CD4-positive, alpha-beta T cell treated with Interleukin-21 for 1 hour (primary cell): ENCODE results near the gene SH3BGRL2.
"Not testable (repeated sequence)": the region's sequence is repeated elsewhere in the genome, so short reads cannot be mapped to it uniquely, and the experiment has no call there.

ENCODE experiments used
- DNase-seq: peaks from one replicate; pipeline ENCODE4 v3.0.0-alpha.2; 2020

Gene SH3BGRL2

DNA sequence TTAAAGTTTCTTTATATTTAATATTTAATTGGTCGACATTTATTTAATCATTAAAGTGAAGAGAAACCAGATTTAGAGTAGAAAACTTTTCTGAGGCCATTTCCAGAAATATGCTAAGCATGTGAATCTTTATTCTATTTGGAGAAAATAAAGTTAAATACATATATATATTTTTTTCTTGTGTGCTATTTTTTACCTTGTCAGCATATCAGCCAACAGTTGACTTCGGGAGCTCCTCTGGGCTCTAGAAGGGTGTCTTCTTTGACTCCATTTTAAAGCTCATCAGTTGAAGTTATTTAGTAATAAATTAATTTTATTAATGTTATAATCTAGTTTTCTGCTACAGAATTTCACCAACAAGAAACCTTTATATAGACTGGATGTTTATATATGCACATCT, 73.1 kb downstream of the SH3BGRL2 start:
- DNase-seq = no peak

DNA sequence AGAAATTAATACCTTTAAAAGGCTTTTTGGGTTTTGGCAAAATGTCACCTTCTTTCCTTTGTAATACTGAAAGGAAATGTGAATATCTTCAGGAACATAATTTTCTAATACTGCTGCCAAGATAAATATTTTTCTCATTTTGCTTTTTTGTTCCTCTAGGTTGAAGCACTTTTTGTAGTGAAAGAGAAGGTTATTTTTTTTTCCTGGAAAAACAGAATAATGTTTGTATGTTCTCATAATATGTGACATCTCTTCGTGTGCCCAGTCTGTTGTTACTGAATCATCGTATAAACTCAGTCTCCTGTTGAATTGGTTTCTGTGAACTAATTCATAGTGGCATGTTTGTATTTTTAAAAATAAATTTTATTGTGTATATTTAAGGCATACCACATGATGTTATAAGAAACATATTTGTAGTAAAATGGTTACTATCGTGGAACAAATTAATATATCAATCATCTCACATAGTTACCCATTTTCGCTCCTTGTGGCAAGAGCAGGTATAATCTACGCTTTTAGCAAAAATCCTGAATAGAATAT, 74.4 kb downstream of the SH3BGRL2 start:
- no peak for DNase-seq

DNA sequence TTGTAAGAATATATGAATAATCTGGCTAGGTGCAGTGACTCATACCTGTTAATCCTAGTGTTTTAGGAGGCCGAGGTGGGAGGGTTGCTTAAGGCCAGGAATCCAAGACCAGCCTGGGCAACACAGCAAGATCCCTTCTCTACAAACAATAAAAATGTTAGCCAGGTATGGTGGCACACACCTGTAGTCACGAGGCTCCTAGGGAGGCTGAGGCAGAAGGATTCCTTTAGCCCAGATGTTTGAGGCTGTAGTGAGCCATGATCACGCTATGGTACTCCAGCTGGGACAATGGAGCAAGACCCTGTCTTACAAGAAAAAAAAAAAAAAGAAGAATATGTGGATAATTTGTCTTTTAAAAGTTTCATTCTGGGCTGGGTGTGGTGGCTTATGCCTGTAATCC, 75.4 kb downstream of the SH3BGRL2 start:
- DNase-seq = no peak

DNA sequence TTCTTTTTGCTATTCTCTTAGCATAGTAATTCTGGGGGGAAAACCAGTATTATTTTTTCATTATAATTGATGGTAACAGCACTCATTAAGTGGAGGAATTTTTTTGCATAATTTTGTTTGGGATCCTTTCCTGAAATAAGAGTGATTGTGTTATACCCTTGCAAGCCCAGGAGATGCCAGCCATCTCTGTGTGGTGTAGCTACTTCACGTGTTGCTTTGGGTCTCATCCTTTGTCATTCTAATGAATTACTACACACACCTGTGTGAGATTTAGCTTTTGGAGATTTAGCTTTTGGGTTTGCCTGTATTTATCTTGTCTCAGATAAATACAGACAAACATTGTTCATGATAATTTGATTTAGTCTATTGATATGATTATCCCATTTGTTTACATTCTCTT, 76.5 kb downstream of the SH3BGRL2 start:
- no peak for DNase-seq

DNA sequence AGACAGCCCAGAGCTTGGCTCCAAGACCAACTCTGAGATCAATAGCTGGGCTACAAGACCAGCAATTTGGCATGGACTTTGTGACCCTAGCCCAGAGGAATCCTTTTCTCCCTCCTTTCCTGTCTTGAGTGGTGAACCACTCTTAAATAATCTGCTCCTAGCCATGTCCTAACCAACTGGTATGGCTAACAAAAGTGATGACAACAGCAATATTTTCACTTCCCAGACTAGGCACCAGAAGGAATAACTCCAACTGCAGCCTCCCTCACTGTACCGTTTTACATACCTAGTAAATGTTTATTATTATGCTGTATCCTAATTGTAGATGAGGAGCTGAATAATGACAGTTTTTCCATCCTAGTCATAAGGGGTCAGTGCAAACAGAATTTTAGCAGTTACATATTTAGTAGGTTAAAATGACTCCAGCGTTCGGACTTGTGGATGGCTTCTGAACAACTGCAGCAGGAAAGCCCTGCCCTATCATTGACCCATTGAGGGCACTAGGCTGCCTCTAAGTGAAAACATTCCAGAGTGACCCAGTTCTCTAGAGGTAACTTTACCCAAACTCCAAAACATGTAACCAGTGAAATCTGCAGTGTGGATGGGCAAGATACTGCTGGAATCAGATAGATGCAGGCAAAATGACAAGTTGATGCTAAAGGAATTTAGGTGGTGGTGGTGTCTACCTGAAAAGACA, 77.1 kb downstream of the SH3BGRL2 start:
- no peak for DNase-seq

DNA sequence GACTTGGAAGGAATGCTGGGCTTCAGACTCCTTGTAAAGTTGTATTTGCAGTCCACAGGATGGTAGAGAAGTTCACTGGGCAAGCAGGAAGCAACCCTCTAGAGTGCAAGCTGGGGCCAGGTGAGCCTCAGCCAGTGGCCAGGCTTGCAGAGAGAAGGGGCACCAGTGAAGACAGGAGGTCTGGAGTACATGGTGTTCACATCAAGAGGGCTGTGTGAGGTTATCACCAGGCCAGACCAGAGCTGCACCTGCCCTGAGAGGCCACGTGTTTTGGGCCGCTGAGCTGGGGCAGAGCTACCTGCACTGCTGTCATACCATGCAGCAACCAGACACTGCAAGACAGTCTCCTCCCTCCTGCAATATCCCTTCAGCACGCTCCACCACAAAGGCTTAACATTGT, 79.0 kb downstream of the SH3BGRL2 start:
- no peak for DNase-seq

DNA sequence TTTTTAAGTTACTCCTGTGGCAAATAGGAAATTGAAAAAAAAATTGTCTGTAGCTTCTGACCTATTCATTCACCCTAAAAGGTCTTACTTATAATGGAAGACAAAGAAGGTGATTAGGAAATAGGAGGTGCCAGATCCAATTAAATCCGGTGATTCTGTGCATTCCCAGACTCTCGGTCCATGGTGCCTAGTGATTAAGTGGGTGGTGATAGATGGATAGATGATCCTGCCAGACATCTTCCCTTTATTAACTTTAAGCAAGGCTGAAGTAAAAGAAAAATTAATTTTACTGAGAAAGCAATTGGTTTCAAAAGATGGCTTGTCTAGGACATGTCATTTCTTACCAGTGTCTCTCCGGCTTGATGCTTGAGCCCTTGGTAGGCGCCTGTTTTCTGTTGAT, 80.0 kb downstream of the SH3BGRL2 start:
- no peak for DNase-seq

DNA sequence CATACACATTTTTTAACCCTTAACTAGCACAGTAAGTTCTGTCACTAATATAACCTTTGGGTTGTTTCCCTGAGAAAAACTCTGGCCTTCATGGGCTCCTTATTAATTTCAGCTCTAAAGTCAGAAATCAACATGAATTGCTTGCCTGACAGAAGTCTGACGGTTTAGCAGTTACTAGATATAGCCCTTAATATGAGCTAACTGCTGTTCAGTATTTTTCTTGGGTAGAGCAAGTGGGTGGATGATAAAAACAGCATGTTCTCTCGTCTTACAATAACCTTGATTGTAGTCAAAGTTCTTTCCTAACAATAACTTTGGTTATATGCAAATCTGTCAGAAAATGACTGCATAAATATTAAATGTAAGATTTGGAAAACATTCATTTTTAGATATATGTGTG, 81.0 kb downstream of the SH3BGRL2 start:
- DNase-seq = no peak

DNA sequence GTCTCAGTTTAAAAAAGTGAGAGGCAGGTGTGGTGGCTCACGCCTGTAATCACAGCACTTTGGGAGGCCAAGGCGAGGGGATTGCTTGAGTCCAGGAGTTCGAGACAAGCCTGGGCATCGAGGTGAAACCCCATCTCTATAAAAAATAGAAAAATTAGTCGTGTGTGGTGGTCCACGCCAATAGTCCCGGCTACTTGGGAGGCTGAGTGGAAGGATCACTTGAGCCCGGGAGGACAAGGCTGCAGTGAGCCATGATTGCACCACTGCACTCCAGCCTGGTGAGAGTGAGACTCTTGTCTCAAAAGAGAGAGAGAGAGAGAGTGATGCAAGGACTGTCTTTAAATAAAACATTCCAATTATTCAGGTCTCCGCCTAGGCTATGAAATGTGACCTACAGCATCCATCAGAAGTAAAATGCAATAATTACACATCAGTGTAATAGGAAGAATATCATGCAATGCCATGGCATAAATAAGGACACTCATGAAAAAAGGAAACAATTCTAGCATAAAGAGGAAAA, 81.5 kb downstream of the SH3BGRL2 start:
- no peak for DNase-seq

DNA sequence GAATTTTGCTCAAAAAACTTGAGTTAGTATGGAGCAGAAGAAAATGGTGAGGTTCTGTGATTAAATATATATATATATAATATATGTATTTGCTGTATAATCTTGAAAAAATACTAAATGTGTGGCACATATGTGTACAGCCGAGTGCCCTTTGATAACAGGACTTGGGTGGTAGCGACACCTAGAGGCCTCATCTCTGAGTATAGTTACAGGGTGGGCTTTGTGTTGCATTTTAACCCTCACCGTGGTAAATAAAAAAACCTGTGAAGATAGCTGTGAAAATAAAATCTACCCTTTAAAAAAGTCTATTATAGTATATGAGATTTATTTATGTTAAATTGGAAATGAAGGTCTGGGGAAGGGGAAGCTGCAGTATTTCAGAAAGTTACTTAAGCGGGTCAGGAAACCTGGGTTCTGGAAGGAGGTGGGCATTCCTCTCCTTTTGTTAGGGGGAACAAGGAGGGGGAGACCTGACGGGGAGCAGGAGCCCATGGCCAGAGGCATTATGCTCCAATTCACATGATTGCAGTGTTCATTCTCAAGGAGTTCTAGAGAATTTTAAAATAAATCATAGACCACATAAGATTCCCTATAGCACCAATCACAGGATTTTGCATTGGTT, 82.7 kb downstream of the SH3BGRL2 start:
- DNase-seq = peak; percentile 48

DNA sequence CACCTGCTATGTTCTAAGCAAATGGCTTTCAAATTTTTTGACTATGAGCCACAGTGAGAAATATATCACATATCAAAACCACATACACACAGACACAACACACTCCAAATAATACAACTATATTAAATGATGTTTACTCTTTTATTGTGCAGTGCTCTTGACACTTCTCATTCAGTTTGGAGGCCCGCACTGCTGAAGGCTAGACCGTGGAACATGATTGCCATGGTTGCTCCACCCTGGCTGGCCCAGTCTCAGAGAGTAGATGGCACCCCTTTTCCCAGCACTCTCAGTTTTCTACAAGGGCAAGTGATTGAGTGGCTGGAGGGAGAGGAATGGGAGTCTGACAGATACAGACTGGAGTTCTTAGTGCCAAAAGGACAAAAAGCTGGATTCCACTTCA, 86.9 kb downstream of the SH3BGRL2 start:
- DNase-seq = no peak

DNA sequence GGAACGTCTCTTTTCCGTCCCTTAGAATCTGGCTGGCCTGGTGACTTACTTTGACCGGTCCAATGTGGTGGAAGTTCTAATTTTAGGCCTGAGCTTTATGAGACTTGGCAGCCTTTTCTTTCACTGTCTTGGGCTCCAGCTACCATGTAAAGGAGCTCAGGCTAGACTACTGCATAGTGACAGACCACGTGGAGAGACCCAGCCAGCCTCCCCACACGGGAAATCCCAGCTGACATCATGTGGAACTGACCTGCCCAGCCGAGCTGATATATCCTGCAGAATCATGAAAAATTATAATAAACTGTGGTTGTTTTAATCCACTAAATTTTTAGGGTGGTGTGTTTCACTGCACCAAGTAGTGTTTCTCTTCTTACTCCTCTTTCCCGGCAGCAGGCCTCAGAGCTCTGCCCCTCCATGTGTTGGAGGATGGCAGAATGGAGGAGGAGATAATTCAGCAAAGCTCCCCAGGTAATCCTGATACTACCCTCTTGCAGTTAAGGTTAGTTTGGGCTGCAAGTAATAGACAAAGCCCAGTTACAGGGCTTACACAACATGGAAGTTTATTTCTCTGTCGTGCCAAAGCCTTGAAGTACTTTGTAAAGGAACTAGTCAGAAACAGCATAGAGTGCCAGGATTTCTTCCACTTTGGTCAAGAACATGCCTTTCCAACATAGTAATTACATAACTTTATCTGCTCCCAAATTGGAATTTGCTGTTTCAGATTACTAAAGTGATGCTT, 87.5 kb downstream of the SH3BGRL2 start:
- DNase-seq = no peak

DNA sequence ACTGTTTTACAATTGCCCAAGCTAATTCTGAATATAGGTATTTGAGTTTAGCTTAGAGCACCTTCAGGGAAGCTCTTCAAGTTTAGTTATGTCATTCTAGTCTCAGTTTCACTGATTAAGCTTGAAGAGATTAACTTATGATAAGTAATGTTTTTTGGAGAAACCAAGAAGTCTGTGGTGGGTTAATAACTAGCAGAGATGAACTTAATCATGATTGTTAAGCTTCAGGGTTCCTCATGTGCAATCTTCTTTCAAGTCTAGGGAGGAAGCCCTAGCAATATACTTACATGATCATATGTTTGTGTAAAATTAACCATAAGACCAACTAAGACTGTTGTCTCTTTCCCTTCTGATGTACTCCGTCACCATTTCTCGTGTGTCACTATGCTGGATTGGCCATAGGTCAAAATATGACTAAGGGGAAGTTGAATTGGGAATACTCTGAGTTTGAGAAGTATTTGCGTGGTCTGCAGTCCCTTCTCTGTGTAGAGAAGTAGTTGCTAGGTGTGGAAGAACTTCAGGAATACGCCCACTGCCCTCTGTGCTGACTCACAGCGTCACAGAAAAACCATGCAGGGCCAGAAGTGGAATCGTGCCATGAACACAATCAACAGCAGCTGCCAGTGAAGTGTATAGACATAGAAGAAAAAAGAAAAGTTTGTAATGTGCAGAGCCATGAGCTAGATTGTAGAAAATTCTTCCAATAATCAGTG, 88.3 kb downstream of the SH3BGRL2 start:
- DNase-seq = no peak

DNA sequence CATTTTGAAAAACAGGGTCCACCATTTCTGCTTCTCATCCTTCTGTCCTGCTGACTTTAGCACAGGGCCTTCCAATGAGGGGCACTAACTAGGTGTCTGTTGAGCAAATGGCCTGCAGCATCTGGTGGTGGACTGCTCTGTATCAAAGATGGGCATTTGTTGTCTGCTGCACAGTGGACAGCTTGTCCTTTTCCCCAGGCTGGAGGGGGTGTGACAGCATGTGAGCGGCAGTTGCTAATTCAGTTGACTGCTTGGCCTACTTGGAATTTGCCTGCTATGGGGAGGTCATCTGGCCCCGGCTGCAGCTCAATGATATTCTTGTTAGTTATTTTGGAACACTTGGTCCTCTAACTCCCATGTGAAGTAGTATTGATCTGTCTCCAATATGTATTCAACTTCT, 93.7 kb downstream of the SH3BGRL2 start:
- no peak for DNase-seq

DNA sequence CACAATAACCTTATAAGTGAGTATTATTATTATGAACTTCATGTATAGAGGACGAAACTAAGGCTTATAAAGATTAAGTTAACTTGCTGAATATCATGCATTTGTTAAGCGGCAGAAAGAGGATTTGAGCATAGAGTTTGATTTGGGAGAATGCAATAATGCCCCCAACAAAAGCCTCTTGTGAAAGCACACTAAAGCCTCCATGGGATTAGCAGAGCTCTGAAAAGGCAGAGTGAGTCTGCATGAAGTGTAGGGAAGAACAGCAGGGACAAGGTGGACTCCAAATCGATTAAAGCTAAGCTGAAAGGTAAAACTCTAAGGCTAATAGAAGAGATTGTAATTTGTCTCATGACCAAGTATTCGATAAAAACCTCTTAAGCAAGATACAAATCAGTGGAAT, 100.3 kb downstream of the SH3BGRL2 start:
- DNase-seq = no peak

DNA sequence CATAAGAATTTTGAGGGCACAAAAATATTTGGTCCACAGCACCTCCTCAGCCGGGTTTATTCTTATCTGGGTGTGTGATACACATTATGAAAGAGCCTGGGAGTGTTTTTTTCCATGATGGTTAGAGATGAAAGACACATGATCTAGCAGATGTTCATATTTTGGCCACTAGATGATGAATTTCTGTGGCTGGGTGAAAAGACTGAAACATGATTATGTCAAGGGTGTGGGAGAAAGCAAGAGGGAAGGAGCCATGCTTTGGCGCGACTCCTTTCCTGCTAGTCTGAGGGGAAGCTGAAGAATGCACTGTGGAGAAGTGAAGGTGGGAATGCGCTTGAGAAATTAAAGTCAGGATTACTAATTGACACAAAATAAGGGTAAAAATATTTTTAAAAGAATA, 102.3 kb downstream of the SH3BGRL2 start:
- no peak for DNase-seq

DNA sequence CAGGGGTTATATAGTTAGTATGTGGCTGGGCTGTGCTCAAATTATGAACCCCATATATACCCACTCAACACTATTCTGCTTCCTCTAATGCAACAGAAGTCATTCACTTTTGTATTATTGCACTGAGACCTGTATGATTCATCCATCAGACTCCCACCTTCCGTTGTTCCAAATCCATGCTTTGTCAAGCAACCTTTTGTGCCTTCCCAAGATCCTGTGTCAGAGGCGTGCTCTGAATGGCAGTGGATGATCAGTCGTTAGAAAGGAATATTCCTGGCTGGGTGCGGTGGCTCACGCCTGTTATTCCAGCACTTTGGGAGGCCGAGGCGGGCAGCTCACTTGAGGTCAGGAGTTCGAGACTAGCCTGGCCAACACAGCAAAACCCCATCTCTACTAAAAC, 103.2 kb downstream of the SH3BGRL2 start:
- no peak for DNase-seq

DNA sequence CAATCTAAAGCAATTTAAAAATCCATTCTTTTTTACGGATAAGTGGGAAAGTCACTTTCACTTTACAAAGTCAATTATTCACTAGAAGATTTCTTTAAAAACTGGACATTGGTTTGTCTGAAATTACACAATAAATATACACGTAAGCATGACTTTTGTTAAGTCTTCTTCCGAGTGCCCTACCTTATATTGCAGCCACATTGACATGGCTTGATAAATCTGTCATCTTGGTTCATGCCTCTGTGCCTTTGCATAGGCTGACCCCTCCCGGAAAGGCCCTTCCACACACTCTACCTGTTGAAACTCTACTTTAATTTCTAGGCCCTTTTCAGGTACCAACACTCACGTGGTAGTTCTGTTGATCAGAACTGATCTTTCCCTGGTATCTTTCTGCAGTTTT, 104.1 kb downstream of the SH3BGRL2 start:
- no peak for DNase-seq

DNA sequence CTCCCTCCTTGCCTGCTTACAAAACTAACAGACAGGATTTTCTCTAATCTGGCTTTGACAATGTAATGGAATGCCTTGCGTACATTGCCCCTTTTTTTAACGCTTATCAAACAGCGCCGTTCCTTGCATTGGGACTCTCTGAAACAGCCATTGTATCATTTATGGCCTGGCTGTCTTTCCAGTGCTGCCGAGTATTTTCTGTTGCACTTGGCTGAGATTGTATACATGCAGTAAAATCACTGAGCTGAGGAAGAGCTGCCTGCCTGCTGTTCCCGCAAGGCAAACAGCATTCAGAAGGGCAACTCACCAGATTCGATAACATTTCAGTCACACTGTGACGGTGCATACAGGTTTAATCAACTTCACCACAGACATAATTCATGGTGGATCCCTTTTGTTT, 106.0 kb downstream of the SH3BGRL2 start:
- no peak for DNase-seq

DNA sequence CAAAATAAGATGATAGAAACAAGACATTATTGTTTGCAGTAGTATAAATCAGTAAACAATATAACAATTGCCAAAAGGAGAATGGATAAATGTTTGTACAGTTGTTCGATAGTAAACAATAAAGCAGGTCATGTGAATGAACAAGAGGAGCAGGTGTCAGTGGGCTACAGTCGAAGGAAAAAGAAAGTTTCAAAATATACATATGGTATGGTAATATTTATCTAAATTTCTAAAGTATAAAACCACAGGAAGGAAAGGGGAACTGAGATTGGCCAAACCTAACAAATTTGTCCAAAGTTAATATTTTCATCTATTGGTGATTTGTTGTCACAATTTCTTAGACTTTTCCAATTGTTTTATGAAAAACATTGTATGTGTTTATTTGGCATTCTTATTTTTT, 110.9 kb downstream of the SH3BGRL2 start:
- DNase-seq = no peak

DNA sequence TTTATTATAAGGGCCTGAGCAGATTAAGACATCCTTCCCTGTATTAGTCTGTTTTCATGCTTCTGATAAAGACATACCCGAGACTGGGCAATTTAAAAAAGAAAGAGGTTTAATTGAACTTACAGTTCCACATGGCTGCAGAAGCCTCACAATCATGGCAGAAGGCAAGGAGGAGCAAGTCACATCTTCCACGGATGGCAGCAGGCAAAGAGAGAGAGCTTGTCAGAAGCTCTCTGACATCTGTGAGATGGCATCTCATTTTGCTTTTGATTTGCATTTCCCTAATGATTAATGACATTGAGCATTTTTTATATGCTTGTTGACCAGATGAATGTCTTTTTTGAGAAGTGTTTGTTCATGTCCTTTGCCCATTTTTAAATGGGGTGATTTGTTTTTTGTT, 114.2 kb downstream of the SH3BGRL2 start:
- not testable (repeated sequence) for DNase-seq

DNA sequence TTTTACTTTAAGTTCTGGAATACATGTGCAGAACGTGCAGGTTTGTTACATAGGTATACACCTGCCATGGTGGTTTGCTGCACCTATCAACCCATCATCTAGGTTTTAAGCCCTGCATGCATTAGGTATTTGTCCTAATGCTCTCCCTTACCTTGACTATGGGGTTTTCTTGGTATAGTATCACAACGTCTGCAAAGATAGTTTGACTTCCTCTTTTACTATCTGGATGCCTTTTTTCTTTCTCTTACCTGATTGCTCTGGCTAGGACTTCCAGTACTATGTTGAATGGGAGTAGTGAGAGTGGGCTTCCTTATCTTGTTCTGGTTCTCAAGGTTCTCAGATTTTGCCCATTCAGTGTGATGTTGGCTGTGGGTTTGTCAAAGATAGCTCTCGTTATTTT, 115.2 kb downstream of the SH3BGRL2 start:
- not testable (repeated sequence) for DNase-seq

DNA sequence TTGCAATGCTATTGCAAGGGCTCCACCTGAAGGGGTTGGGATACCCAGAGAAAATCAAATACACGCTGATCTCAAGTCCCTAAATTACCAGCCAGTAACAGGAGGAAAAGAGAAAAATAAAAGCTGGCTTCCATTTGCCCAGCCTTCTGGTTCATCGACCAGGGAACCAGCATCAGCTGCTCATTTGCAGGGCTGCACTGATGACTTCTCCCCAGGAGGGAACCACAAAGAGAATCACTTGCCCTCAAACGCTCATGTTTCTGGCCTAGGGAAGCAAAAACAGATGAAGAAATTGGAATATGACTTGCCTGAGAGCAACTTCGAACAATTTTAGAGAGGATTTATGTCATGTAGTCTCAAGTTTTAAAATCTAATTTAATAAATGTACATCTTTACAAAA, 119.7 kb downstream of the SH3BGRL2 start:
- DNase-seq = no peak
